Measurements from ENCODE around the gene HOXA3.
A peak's percentile ranks its signal among the peaks of the same experiment; 100 is the strongest.

The HOXA3 gene

GRCh38 chr7:27160546-27161213, 8.3 kb upstream of the HOXA3 start:
- peak overlapping the region in 17 of 21 experiments; percentile 9 to 94 (median 72) for H3K27ac ChIP-seq
- peak overlapping the region; percentile 51 to 65 (median 62) for H3K4me3 ChIP-seq

- peak overlapping the region; percentile 51 to 65 (median 62) for H3K4me3 ChIP-seq
- peak overlapping the region in 13 of 21 experiments; percentile 27 to 94 (median 73) for H3K27ac ChIP-seq
Measured at GRCh38 chr7:27160145-27160545, 7.8 kb upstream of the HOXA3 start.

- Histone ChIP-seq H3K27ac (peak overlapping the region in 5 of 21 experiments; percentile 63 to 94 (median 80)), H3K4me3 (peak overlapping the region in 4 of 7 experiments; percentile 62 to 65 (median 64))
Measured at GRCh38 chr7:27159266-27160144, 7.1 kb upstream of the HOXA3 start.

- peak overlapping the region in 5 of 21 experiments; percentile 59 to 94 (median 76) for H3K27ac ChIP-seq
Measured at GRCh38 chr7:27158436-27159265, 6.3 kb upstream of the HOXA3 start.

GRCh38 chr7:27157702-27158431, 5.5 kb upstream of the HOXA3 start:
- H3K27ac ChIP-seq, result peak overlapping the region in 5 of 21 experiments; percentile 59 to 94 (median 76)
- no peak overlapping the region for H3K4me3 ChIP-seq

More at GRCh38 chr7:27158436-27159265, 6.3 kb upstream of the HOXA3 start:
- H3K4me3 ChIP-seq, result no peak overlapping the region

GRCh38 chr7:27156916-27157701, 4.7 kb upstream of the HOXA3 start:
- Histone ChIP-seq H3K27ac (peak overlapping the region in 12 of 21 experiments; percentile 36 to 94 (median 80)), H3K4me3 (peak overlapping the region; percentile 28 to 57 (median 46))

- Histone ChIP-seq H3K27ac (peak within 1 kb of the TSS in 16 of 21 experiments; percentile 13 to 94 (median 79)), H3K4me3 (peak within 1 kb of the TSS; percentile 28 to 57 (median 46))
Measured at GRCh38 chr7:27156508-27156898, 4.1 kb upstream of the HOXA3 start, which contains the start of gene HOXA7. Gene HOXA7 (minus strand): TSS chr7:27156675. CDS start chr7:27156545, 130 bp downstream.

GRCh38 chr7:27155816-27156507, 3.6 kb upstream of the HOXA3 start:
- Histone ChIP-seq H3K4me3 (peak overlapping the region; percentile 28 to 57 (median 46)), H3K27ac (peak overlapping the region in 16 of 21 experiments; percentile 13 to 94 (median 79))

GRCh38 chr7:27154901-27155815, 2.8 kb upstream of the HOXA3 start:
- Histone ChIP-seq H3K4me3 (peak overlapping the region in 5 of 7 experiments; percentile 28 to 57 (median 51)), H3K27ac (peak overlapping the region in 16 of 21 experiments; percentile 13 to 94 (median 79))

- H3K27ac ChIP-seq, result peak overlapping the region in 2 of 21 experiments; percentile 57 to 94
- no peak overlapping the region for H3K4me3 ChIP-seq
Measured at GRCh38 chr7:27154369-27154768, 2.0 kb upstream of the HOXA3 start.

GRCh38 chr7:27153526-27153925, 1.1 kb upstream of the HOXA3 start:
- Histone ChIP-seq H3K4me3 (no peak overlapping the region), H3K27ac (peak overlapping the region in 1 of 21 experiments; percentile 76)

- Histone ChIP-seq H3K27ac (peak overlapping the region in 8 of 21 experiments; percentile 31 to 84 (median 71)), H3K4me3 (peak overlapping the region in 2 of 7 experiments; percentile 27 to 38)
Measured at GRCh38 chr7:27152816-27153442, 546 bp upstream of the HOXA3 start.

- Histone ChIP-seq H3K27ac (peak overlapping the region in 9 of 21 experiments; percentile 8 to 84 (median 70)), H3K4me3 (peak overlapping the region; percentile 27 to 43 (median 31))
Measured at GRCh38 chr7:27151341-27151930, 947 bp downstream of the HOXA3 start.

- H3K27ac ChIP-seq, result peak overlapping the region in 17 of 21 experiments; percentile 8 to 84 (median 66)
- peak overlapping the region; percentile 27 to 43 (median 31) for H3K4me3 ChIP-seq
Measured at GRCh38 chr7:27150568-27151340, 1.6 kb downstream of the HOXA3 start.
